GM12892 (cell line): ENCODE results near the gene RINT1.

Experiments used
- POLR2A ChIP-seq: IDR thresholded peaks from 2 replicates; pipeline ENCODE4 v1.6.1; 2011; ENCODE audit warnings: low read depth, low read length, control low read depth
- POLR2AphosphoS5 ChIP-seq: IDR thresholded peaks from 2 replicates; pipeline ENCODE4 v1.6.1; 2011; ENCODE audit warnings: low read depth, low read length, control low read depth

- TF ChIP-seq POLR2AphosphoS5: no peak
- TF ChIP-seq POLR2A: no peak
Measured at GRCh38 chr7:105571891-105572290, 39.9 kb downstream of the RINT1 start.
